ENCODE results near the gene NGEF. TPM values are rescaled to one million over a fixed set of nuclear protein-coding genes. Genes with fewer than 3 reads are reported as not detected.

Gene NGEF
- total and polyA plus RNA-seq, 7 donors, result 0.28 to 13.9 (median 10.8) TPM; not detected in 2

GRCh38 chr2:232836934-232837333, 176.1 kb downstream of the NGEF start:
- WGBS, 2 donors, result 88 to 90% methylated on average over 4 of the region's 4 CpGs
- peaks cover 0 to 17% (median 11%) of the 10 kb centered on the region in 4 donors for H3K4me1 ChIP-seq
- no peaks in the 10 kb centered on the region for H3K27me3 ChIP-seq
- TF ChIP-seq EP300 (IDR thresholded peaks at IDR 0.05) (no peak), CTCF (IDR thresholded peaks at IDR 0.05) (no peak), POLR2AphosphoS5 (IDR thresholded peaks at IDR 0.05) (no peak), POLR2A (IDR thresholded peaks at IDR 0.05) (no peak)
- H3K27ac ChIP-seq, result no peak overlapping the region
- H3K4me3 ChIP-seq, result no peak overlapping the region
- H3K9me3 ChIP-seq, result no peaks in the 10 kb centered on the region
- DNase-seq, result no peak
- intact Hi-C loops (cut with DNase I), result no loop called here
- H3K36me3 ChIP-seq, result peaks cover 14 to 84% (median 30%) of the 10 kb centered on the region in 4 donors

GRCh38 chr2:232835687-232836208, 177.3 kb downstream of the NGEF start:
- 15 to 69% methylated on average over 14 of the region's 14 CpGs for WGBS, 2 donors
- DNase-seq, result no peak
- Histone ChIP-seq H3K27me3 (no peaks in the 10 kb centered on the region), H3K9me3 (no peaks in the 10 kb centered on the region), H3K4me3 (no peak overlapping the region), H3K27ac (no peak overlapping the region), H3K36me3 (peaks cover 14 to 84% (median 37%) of the 10 kb centered on the region in 4 donors), H3K4me1 (peaks cover 0 to 17% (median 11%) of the 10 kb centered on the region in 4 donors)
- intact Hi-C loops (cut with DNase I), result no loop called here
- TF ChIP-seq POLR2A (IDR thresholded peaks at IDR 0.05), result no peak
- TF ChIP-seq EP300 (IDR thresholded peaks at IDR 0.05), result no peak
- TF ChIP-seq CTCF (IDR thresholded peaks at IDR 0.05), result no peak
- no peak for TF ChIP-seq POLR2AphosphoS5 (IDR thresholded peaks at IDR 0.05)

GRCh38 chr2:232833830-232834229, 179.2 kb downstream of the NGEF start:
- Histone ChIP-seq H3K9me3 (no peaks in the 10 kb centered on the region), H3K27me3 (no peaks in the 10 kb centered on the region), H3K27ac (no peak overlapping the region), H3K4me3 (no peak overlapping the region), H3K4me1 (peaks cover 0 to 10% (median 6%) of the 10 kb centered on the region in 4 donors), H3K36me3 (peaks cover 14 to 77% (median 35%) of the 10 kb centered on the region in 4 donors)
- intact Hi-C loops (cut with DNase I), result no loop called here
- DNase-seq, result no peak
- TF ChIP-seq EP300 (IDR thresholded peaks at IDR 0.05) (no peak), POLR2A (IDR thresholded peaks at IDR 0.05) (no peak), POLR2AphosphoS5 (IDR thresholded peaks at IDR 0.05) (no peak), CTCF (IDR thresholded peaks at IDR 0.05) (no peak)
- WGBS, 2 donors, result 94 to 98% methylated on average over 1 of the region's 1 CpG

GRCh38 chr2:232831496-232831895, 181.6 kb downstream of the NGEF start:
- no peak for DNase-seq
- intact Hi-C loops (cut with DNase I), result no loop called here
- Histone ChIP-seq H3K36me3 (peaks cover 14 to 72% (median 29%) of the 10 kb centered on the region in 4 donors), H3K9me3 (no peaks in the 10 kb centered on the region), H3K4me3 (no peak overlapping the region), H3K27me3 (no peaks in the 10 kb centered on the region), H3K4me1 (no peaks in the 10 kb centered on the region), H3K27ac (no peak overlapping the region)
- WGBS, 2 donors, result 82 to 88% methylated on average over 3 of the region's 3 CpGs
- no peak for TF ChIP-seq POLR2AphosphoS5 (IDR thresholded peaks at IDR 0.05)
- TF ChIP-seq POLR2A (IDR thresholded peaks at IDR 0.05), result no peak
- TF ChIP-seq CTCF (IDR thresholded peaks at IDR 0.05), result no peak
- TF ChIP-seq EP300 (IDR thresholded peaks at IDR 0.05), result no peak

- Histone ChIP-seq H3K27ac (no peak overlapping the region), H3K27me3 (no peaks in the 10 kb centered on the region), H3K4me1 (no peaks in the 10 kb centered on the region), H3K4me3 (no peak overlapping the region), H3K36me3 (peaks cover 14 to 70% (median 32%) of the 10 kb centered on the region in 4 donors), H3K9me3 (no peaks in the 10 kb centered on the region)
- DNase-seq, result no peak
- no peak for TF ChIP-seq CTCF (IDR thresholded peaks at IDR 0.05)
- no peak for TF ChIP-seq POLR2AphosphoS5 (IDR thresholded peaks at IDR 0.05)
- TF ChIP-seq POLR2A (IDR thresholded peaks at IDR 0.05), result no peak
- no peak for TF ChIP-seq EP300 (IDR thresholded peaks at IDR 0.05)
- intact Hi-C loops (cut with DNase I), result no loop called here
- WGBS, 2 donors, result 91 to 93% methylated on average over 3 of the region's 3 CpGs
Observed at GRCh38 chr2:232829988-232830387, 183.1 kb downstream of the NGEF start.
